Keratinocyte (primary cell): Measurements from ENCODE around the gene ADAD2. TPM values are rescaled to one million over a fixed set of nuclear protein-coding genes. Genes with fewer than 3 reads are reported as not detected.
A peak's percentile ranks its signal among the peaks of the same experiment; 100 is the strongest.

ENCODE experiments used
- DNase-seq: peaks from one replicate; pipeline ENCODE4 v3.0.0-alpha.2; 2011; ENCODE audit warnings: low read depth, missing footprints, low spot score
- FAIRE-seq: peaks from 2 replicates; lab custom pipeline; 2011; peaks lifted over from hg19 to GRCh38; lab: Jason Lieb, UNC
- H2AFZ ChIP-seq: 2 replicates; pipeline ENCODE4 v1.6.0; 2012; ENCODE audit warnings: low read length, control low read depth, inconsistent platforms; ENCODE audit not compliant: control insufficient read depth
- H3K27ac ChIP-seq: 2 replicates; pipeline ENCODE4 v1.5.1; 2011; ENCODE audit warnings: low read length; ENCODE audit not compliant: control insufficient read depth, insufficient read depth
- H3K27me3 ChIP-seq: 3 replicates; pipeline ENCODE4 v1.6.0; 2011; ENCODE audit warnings: low read length; ENCODE audit not compliant: control insufficient read depth, insufficient read depth; ENCODE audit errors: extremely low read depth
- H3K36me3 ChIP-seq, 2 experiments: 2 replicates in 1 of 2; 3 replicates in 1 of 2; pipeline ENCODE4 v1.5.1; 2011; ENCODE audit warnings: low read length in 2 of 2, mild to moderate bottlenecking in 1 of 2; ENCODE audit not compliant: control insufficient read depth in 2 of 2, insufficient read depth in 2 of 2; ENCODE audit errors: extremely low read depth in 1 of 2
- H3K4me1 ChIP-seq: 3 replicates; pipeline ENCODE4 v1.5.1; 2011; ENCODE audit warnings: low read length; ENCODE audit not compliant: control insufficient read depth, insufficient read depth; ENCODE audit errors: extremely low read depth
- H3K4me2 ChIP-seq: 3 replicates; pipeline ENCODE4 v1.6.0; 2011; ENCODE audit warnings: low read depth, low read length; ENCODE audit not compliant: control insufficient read depth, insufficient read depth; ENCODE audit errors: extremely low read depth
- H3K4me3 ChIP-seq, 3 experiments: fragments of 200-600 bp in 1 of 3; sonication (generic) in 1 of 3; 2 replicates in 2 of 3; 3 replicates in 1 of 3; pipeline ENCODE4 v1.5.1; 2011 to 2016; ENCODE audit warnings: low read length in 3 of 3, mild to moderate bottlenecking in 3 of 3, control low read depth in 2 of 3, inconsistent platforms in 1 of 3, low read depth in 1 of 3, mixed read lengths in 1 of 3, mixed run types in 1 of 3, moderate library complexity in 1 of 3; ENCODE audit not compliant: control insufficient read depth in 2 of 3, insufficient read depth in 2 of 3; ENCODE audit errors: extremely low read depth in 1 of 3
- H3K79me2 ChIP-seq: 2 replicates; pipeline ENCODE4 v1.6.0; 2012; ENCODE audit warnings: low read length; ENCODE audit not compliant: control insufficient read depth, insufficient read depth
- H3K9ac ChIP-seq: 3 replicates; pipeline ENCODE4 v1.6.0; 2011; ENCODE audit warnings: low read length; ENCODE audit not compliant: control insufficient read depth, insufficient read depth; ENCODE audit errors: extremely low read depth
- H3K9me1 ChIP-seq: 3 replicates; pipeline ENCODE4 v1.6.0; 2011; ENCODE audit warnings: low read length; ENCODE audit not compliant: control insufficient read depth, insufficient read depth; ENCODE audit errors: extremely low read depth
- H3K9me3 ChIP-seq: 2 replicates; pipeline ENCODE4 v1.5.1; 2012; ENCODE audit warnings: low read depth, low read length; ENCODE audit not compliant: control insufficient read depth
- H4K20me1 ChIP-seq: 3 replicates; pipeline ENCODE4 v1.6.0; 2011; ENCODE audit warnings: low read length; ENCODE audit not compliant: control insufficient read depth, insufficient read depth; ENCODE audit errors: extremely low read depth
- CTCF ChIP-seq, 3 experiments: IDR thresholded peaks in 1 of 3; conservative IDR thresholded peaks in 1 of 3; optimal IDR thresholded peaks in 1 of 3; 2 replicates in 2 of 3; 3 replicates in 1 of 3; pipeline versions ENCODE3 to v1.5.1; 2011; ENCODE audit warnings: low read length in 3 of 3, mild to moderate bottlenecking in 3 of 3, moderate library complexity in 2 of 3, control low read depth in 1 of 3, inconsistent platforms in 1 of 3; ENCODE audit not compliant: insufficient read depth in 2 of 3; ENCODE audit errors: extremely low read depth in 1 of 3
- EZH2 ChIP-seq: IDR thresholded peaks from one replicate; pipeline ENCODE4 v1.6.1; 2012; ENCODE audit warnings: inconsistent platforms, mild to moderate bottlenecking, low read length, moderate library complexity
- dilution Hi-C: fragments of 300-500 bp; cut with MboI; formaldehyde crosslinking; loops from one replicate; pipeline ENCODE4 v1.7.0; 2020; ENCODE audit warnings: low sequenced_read_pairs; ENCODE audit not compliant: extremely low pct_ligation_motif_present
- polyA plus RNA-seq, 5 experiments: library from polyadenylated mRNA; depleted of rRNA in 3 of 5; stranded (reverse) in 3 of 5; stranded (forward) in 1 of 5; unstranded in 1 of 5; fragments of >200 nt; gene quantifications; 1 replicate in 1 of 5; 2 replicates in 3 of 5; 3 replicates in 1 of 5; pipeline versions ENCODE4 v1.2.1 to v1.2.3, GENCODE V29; 2011 to 2012; ENCODE audit warnings: missing spikeins in 2 of 5, low read depth in 1 of 5, low replicate concordance in 1 of 5

ADAD2 gene
- polyA plus RNA-seq, 1 donor (not counting 4 experiments of a cell fraction or from before 2014, with no cell fraction given), result not detected

DNA sequence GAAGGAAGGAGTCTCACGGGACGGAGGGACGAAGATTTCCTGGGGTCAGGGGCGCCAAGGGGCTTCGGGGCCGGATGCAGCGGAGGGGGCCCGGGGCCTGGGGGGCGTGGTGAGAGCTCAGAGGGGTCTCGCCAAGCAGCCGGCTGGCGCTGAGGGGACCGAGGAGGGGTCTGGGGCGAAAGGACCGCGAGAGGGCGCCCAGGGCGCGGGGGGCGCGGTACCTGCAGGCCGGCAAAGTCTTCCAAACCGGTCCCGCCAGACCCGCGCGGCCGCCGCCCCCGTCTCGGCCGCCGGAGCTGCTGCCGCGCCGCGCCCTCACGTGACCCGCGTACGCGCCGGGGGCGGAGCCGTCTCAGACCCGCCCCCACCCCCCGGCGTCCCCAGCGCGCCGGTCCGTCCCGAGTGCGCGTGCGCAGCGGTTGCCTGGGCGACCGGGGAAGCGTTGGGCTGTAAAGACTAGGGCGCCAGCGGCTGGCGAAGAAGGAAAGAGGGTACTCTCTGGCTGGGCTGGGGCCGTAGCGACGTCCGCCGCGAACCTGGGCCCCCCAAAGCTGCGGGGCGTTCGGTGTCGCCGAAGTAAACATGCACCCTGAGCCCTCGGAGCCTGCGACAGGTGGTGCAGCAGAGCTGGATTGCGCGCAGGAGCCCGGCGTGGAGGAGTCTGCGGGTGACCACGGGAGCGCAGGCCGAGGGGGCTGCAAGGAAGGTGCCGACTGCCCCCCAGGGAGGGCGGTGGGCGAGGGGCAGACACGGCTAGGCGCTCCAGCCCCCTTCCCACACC lies 45.9 kb upstream of the ADAD2 start, which contains the start of the genes DNAAF1 and HSDL1:
TSS of gene DNAAF1 (plus strand) at position 450 of the 781 bp plus-strand sequence. CDS start at position 583, 133 bp downstream.
TSS of gene HSDL1 (minus strand) at position 319 of the 781 bp plus-strand sequence. CDS start 13,856 bp downstream, outside the sequence.
- DNase-seq, result peak; percentile 30
- Histone ChIP-seq H4K20me1 (no peaks in the 10 kb centered on the region), H2AFZ (peak within 1 kb of the TSS; percentile 90), H3K4me1 (peaks cover 2% of the 10 kb centered on the region), H3K27ac (no peak within 1 kb of the TSS), H3K79me2 (no peaks in the 10 kb centered on the region), H3K4me2 (peak within 1 kb of the TSS; percentile 98), H3K9me3 (no peaks in the 10 kb centered on the region), H3K4me3 (peak within 1 kb of the TSS; percentile 75 to 95 (median 90)), H3K36me3 (no peaks in the 10 kb centered on the region), H3K9ac (peak within 1 kb of the TSS; percentile 79), H3K9me1 (no peaks in the 10 kb centered on the region), H3K27me3 (no peaks in the 10 kb centered on the region)
- TF ChIP-seq CTCF (optimal IDR thresholded peaks at IDR 0.05 in 1 of 3, IDR thresholded peaks at IDR 0.05 in 1 of 3, conservative IDR thresholded peaks at IDR 0.05 in 1 of 3; ENCODE audit: extremely low read depth in 1 of 3, insufficient read depth in 2 of 3, low read length in 3 of 3), result peak in 1 of 3 experiments; percentile 30
- TF ChIP-seq EZH2, result no peak
- dilution Hi-C loops, result no loop called here
- no peak for FAIRE-seq

GRCh38 chr16:84150926-84151325 lies 40.0 kb upstream of the ADAD2 start:
- TF ChIP-seq CTCF (optimal IDR thresholded peaks at IDR 0.05 in 1 of 3, IDR thresholded peaks at IDR 0.05 in 1 of 3, conservative IDR thresholded peaks at IDR 0.05 in 1 of 3; ENCODE audit: extremely low read depth in 1 of 3, insufficient read depth in 2 of 3, low read length in 3 of 3), result no peak
- TF ChIP-seq EZH2, result no peak
- H3K4me1 ChIP-seq, result no peaks in the 10 kb centered on the region
- FAIRE-seq (no peak), DNase-seq (no peak)
- H2AFZ ChIP-seq, result no peak overlapping the region
- no peaks in the 10 kb centered on the region for H3K9me1 ChIP-seq
- no peaks in the 10 kb centered on the region for H3K79me2 ChIP-seq
- no peaks in the 10 kb centered on the region for H3K9me3 ChIP-seq
- no peaks in the 10 kb centered on the region for H3K36me3 ChIP-seq
- no peak overlapping the region for H3K4me3 ChIP-seq
- no peaks in the 10 kb centered on the region for H3K27me3 ChIP-seq
- no peak overlapping the region for H3K4me2 ChIP-seq
- H4K20me1 ChIP-seq, result no peaks in the 10 kb centered on the region
- dilution Hi-C loops, result no loop called here
- H3K9ac ChIP-seq, result no peak overlapping the region
- no peak overlapping the region for H3K27ac ChIP-seq
